Astrocyte (in vitro differentiated cells and primary cell): ENCODE results near the gene RNF157.

Experiments used
- EZH2 ChIP-seq: IDR thresholded peaks from 2 replicates; pipeline ENCODE4 v1.6.1; 2012; ENCODE audit warnings: mild to moderate bottlenecking, low read length, inconsistent platforms; ENCODE audit not compliant: insufficient read depth
- TF ChIP-seq, protein P1 (sequence below): IDR thresholded peaks from 2 replicates; pipeline ENCODE4 v1.5.1; 2011; ENCODE audit warnings: low read depth, mild to moderate bottlenecking, inconsistent platforms, low read length, moderate library complexity; ENCODE audit not compliant: insufficient read depth

DNA sequence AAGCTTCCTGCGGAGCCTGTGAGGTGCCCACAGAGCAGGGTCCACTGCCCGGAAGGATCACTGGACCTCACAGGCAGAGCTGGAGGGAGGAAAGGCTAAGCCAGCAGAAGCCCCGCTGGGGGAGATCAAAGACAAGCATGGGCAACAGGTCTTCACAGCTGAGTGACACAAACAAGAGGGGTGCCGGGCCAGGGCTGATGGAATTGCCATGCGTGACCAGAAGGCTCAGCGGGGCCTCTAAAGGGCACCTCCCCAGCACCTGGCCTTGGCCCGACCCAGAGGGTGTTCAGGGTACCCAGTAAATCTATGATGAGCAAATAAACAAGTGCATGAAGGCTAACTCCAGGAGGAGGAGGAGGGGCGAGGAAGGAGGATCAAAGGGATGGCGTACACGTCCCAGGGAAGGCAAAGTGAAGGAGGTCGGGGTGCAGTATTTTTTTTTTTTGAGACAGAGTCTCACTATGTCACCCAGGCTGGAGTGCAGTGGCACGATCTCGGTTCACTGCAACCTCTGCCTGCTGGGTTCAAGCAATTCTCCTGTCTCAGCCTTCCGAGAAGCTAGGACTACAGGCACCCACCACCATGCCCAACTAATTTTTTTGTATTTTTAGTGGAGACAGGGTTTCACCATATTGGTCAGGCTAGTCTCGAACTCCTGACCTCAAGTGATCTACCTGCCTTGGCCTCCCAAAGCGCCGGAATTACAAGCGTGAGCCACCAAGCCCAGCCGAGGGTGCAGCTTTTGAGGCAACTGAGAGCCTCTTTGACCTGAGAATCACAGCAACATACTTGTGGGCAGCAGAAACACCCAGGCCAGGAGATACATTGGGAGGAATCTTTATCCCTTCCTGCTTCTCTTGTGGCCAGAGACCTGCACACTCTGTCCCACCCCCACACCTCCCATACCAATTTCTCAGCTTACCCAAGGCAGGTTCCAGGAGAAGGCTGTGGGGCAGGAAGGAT is 120.6 kb downstream of the RNF157 start:
- TF ChIP-seq, protein P1, sequence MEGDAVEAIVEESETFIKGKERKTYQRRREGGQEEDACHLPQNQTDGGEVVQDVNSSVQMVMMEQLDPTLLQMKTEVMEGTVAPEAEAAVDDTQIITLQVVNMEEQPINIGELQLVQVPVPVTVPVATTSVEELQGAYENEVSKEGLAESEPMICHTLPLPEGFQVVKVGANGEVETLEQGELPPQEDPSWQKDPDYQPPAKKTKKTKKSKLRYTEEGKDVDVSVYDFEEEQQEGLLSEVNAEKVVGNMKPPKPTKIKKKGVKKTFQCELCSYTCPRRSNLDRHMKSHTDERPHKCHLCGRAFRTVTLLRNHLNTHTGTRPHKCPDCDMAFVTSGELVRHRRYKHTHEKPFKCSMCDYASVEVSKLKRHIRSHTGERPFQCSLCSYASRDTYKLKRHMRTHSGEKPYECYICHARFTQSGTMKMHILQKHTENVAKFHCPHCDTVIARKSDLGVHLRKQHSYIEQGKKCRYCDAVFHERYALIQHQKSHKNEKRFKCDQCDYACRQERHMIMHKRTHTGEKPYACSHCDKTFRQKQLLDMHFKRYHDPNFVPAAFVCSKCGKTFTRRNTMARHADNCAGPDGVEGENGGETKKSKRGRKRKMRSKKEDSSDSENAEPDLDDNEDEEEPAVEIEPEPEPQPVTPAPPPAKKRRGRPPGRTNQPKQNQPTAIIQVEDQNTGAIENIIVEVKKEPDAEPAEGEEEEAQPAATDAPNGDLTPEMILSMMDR = no peak
- no peak for TF ChIP-seq EZH2
